Keratinocyte (primary cell): ENCODE measurements around the gene MCF2L2. TPM values are rescaled to one million over a fixed set of nuclear protein-coding genes. Genes with fewer than 3 reads are reported as not detected.
"Not testable (repeated sequence)": the region's sequence is repeated elsewhere in the genome, so short reads cannot be mapped to it uniquely, and the experiment has no call there.

Source experiments
- DNase-seq: peaks from one replicate; pipeline ENCODE4 v3.0.0-alpha.2; 2011; ENCODE audit warnings: low read depth, missing footprints, low spot score
- FAIRE-seq: peaks from 2 replicates; lab custom pipeline; 2011; peaks lifted over from hg19 to GRCh38; lab: Jason Lieb, UNC
- H2AFZ ChIP-seq: 2 replicates; pipeline ENCODE4 v1.6.0; 2012; ENCODE audit warnings: low read length, control low read depth, inconsistent platforms; ENCODE audit not compliant: control insufficient read depth
- H3K27ac ChIP-seq: 2 replicates; pipeline ENCODE4 v1.5.1; 2011; ENCODE audit warnings: low read length; ENCODE audit not compliant: control insufficient read depth, insufficient read depth
- H3K27me3 ChIP-seq: 3 replicates; pipeline ENCODE4 v1.6.0; 2011; ENCODE audit warnings: low read length; ENCODE audit not compliant: control insufficient read depth, insufficient read depth; ENCODE audit errors: extremely low read depth
- H3K36me3 ChIP-seq, 2 experiments: 2 replicates in 1 of 2; 3 replicates in 1 of 2; pipeline ENCODE4 v1.5.1; 2011; ENCODE audit warnings: low read length in 2 of 2, mild to moderate bottlenecking in 1 of 2; ENCODE audit not compliant: control insufficient read depth in 2 of 2, insufficient read depth in 2 of 2; ENCODE audit errors: extremely low read depth in 1 of 2
- H3K4me1 ChIP-seq: 3 replicates; pipeline ENCODE4 v1.5.1; 2011; ENCODE audit warnings: low read length; ENCODE audit not compliant: control insufficient read depth, insufficient read depth; ENCODE audit errors: extremely low read depth
- H3K4me2 ChIP-seq: 3 replicates; pipeline ENCODE4 v1.6.0; 2011; ENCODE audit warnings: low read depth, low read length; ENCODE audit not compliant: control insufficient read depth, insufficient read depth; ENCODE audit errors: extremely low read depth
- H3K4me3 ChIP-seq, 3 experiments: fragments of 200-600 bp in 1 of 3; sonication (generic) in 1 of 3; 2 replicates in 2 of 3; 3 replicates in 1 of 3; pipeline ENCODE4 v1.5.1; 2011 to 2016; ENCODE audit warnings: low read length in 3 of 3, mild to moderate bottlenecking in 3 of 3, control low read depth in 2 of 3, inconsistent platforms in 1 of 3, low read depth in 1 of 3, mixed read lengths in 1 of 3, mixed run types in 1 of 3, moderate library complexity in 1 of 3; ENCODE audit not compliant: control insufficient read depth in 2 of 3, insufficient read depth in 2 of 3; ENCODE audit errors: extremely low read depth in 1 of 3
- H3K79me2 ChIP-seq: 2 replicates; pipeline ENCODE4 v1.6.0; 2012; ENCODE audit warnings: low read length; ENCODE audit not compliant: control insufficient read depth, insufficient read depth
- H3K9ac ChIP-seq: 3 replicates; pipeline ENCODE4 v1.6.0; 2011; ENCODE audit warnings: low read length; ENCODE audit not compliant: control insufficient read depth, insufficient read depth; ENCODE audit errors: extremely low read depth
- H3K9me1 ChIP-seq: 3 replicates; pipeline ENCODE4 v1.6.0; 2011; ENCODE audit warnings: low read length; ENCODE audit not compliant: control insufficient read depth, insufficient read depth; ENCODE audit errors: extremely low read depth
- H3K9me3 ChIP-seq: 2 replicates; pipeline ENCODE4 v1.5.1; 2012; ENCODE audit warnings: low read depth, low read length; ENCODE audit not compliant: control insufficient read depth
- H4K20me1 ChIP-seq: 3 replicates; pipeline ENCODE4 v1.6.0; 2011; ENCODE audit warnings: low read length; ENCODE audit not compliant: control insufficient read depth, insufficient read depth; ENCODE audit errors: extremely low read depth
- CTCF ChIP-seq, 3 experiments: IDR thresholded peaks in 1 of 3; conservative IDR thresholded peaks in 1 of 3; optimal IDR thresholded peaks in 1 of 3; 2 replicates in 2 of 3; 3 replicates in 1 of 3; pipeline versions ENCODE3 to v1.5.1; 2011; ENCODE audit warnings: low read length in 3 of 3, mild to moderate bottlenecking in 3 of 3, moderate library complexity in 2 of 3, control low read depth in 1 of 3, inconsistent platforms in 1 of 3; ENCODE audit not compliant: insufficient read depth in 2 of 3; ENCODE audit errors: extremely low read depth in 1 of 3
- EZH2 ChIP-seq: IDR thresholded peaks from one replicate; pipeline ENCODE4 v1.6.1; 2012; ENCODE audit warnings: inconsistent platforms, mild to moderate bottlenecking, low read length, moderate library complexity
- dilution Hi-C: fragments of 300-500 bp; cut with MboI; formaldehyde crosslinking; loops from one replicate; pipeline ENCODE4 v1.7.0; 2020; ENCODE audit warnings: low sequenced_read_pairs; ENCODE audit not compliant: extremely low pct_ligation_motif_present
- polyA plus RNA-seq, 5 experiments: library from polyadenylated mRNA; depleted of rRNA in 3 of 5; stranded (reverse) in 3 of 5; stranded (forward) in 1 of 5; unstranded in 1 of 5; fragments of >200 nt; gene quantifications; 1 replicate in 1 of 5; 2 replicates in 3 of 5; 3 replicates in 1 of 5; pipeline versions ENCODE4 v1.2.1 to v1.2.3, GENCODE V29; 2011 to 2012; ENCODE audit warnings: missing spikeins in 2 of 5, low read depth in 1 of 5, low replicate concordance in 1 of 5

Gene MCF2L2
- polyA plus RNA-seq, 1 donor (not counting 4 experiments of a cell fraction or from before 2014, with no cell fraction given): 0.26 TPM

GRCh38 chr3:183466575-183466974, 38.2 kb upstream of the MCF2L2 start:
- Histone ChIP-seq H3K9ac (no peak overlapping the region), H3K27ac (no peak overlapping the region), H3K36me3 (no peaks in the 10 kb centered on the region), H3K27me3 (no peaks in the 10 kb centered on the region), H3K4me1 (peaks cover 2% of the 10 kb centered on the region), H3K4me2 (no peak overlapping the region), H3K79me2 (no peaks in the 10 kb centered on the region), H4K20me1 (no peaks in the 10 kb centered on the region), H3K9me1 (no peaks in the 10 kb centered on the region), H3K9me3 (no peaks in the 10 kb centered on the region), H2AFZ (no peak overlapping the region), H3K4me3 (no peak overlapping the region)
- no peak for FAIRE-seq
- no peak for DNase-seq
- TF ChIP-seq EZH2: no peak
- TF ChIP-seq CTCF (optimal IDR thresholded peaks at IDR 0.05 in 1 of 3, IDR thresholded peaks at IDR 0.05 in 1 of 3, conservative IDR thresholded peaks at IDR 0.05 in 1 of 3; ENCODE audit: extremely low read depth in 1 of 3, insufficient read depth in 2 of 3, low read length in 3 of 3): no peak
- dilution Hi-C loops: no loop called here

- H3K27ac ChIP-seq, DNase-seq, H3K4me3 ChIP-seq, H3K9me3 ChIP-seq, H3K79me2 ChIP-seq, H3K4me2 ChIP-seq, FAIRE-seq, H3K9ac ChIP-seq, H3K9me1 ChIP-seq, H4K20me1 ChIP-seq, dilution Hi-C loops, H3K4me1 ChIP-seq, H3K27me3 ChIP-seq, H2AFZ ChIP-seq, H3K36me3 ChIP-seq: not testable (repeated sequence)
Measured at GRCh38 chr3:183465710-183466109, 37.3 kb upstream of the MCF2L2 start.

GRCh38 chr3:183464480-183464879, 36.1 kb upstream of the MCF2L2 start:
- DNase-seq (no peak), FAIRE-seq (no peak)
- no peaks in the 10 kb centered on the region for H3K9me1 ChIP-seq
- no peak overlapping the region for H3K4me3 ChIP-seq
- no peaks in the 10 kb centered on the region for H4K20me1 ChIP-seq
- no peaks in the 10 kb centered on the region for H3K27me3 ChIP-seq
- no peak overlapping the region for H3K4me2 ChIP-seq
- H3K9me3 ChIP-seq: no peaks in the 10 kb centered on the region
- peaks cover 2% of the 10 kb centered on the region for H3K4me1 ChIP-seq
- no peak overlapping the region for H3K27ac ChIP-seq
- TF ChIP-seq EZH2: no peak
- no peak for TF ChIP-seq CTCF (optimal IDR thresholded peaks at IDR 0.05 in 1 of 3, IDR thresholded peaks at IDR 0.05 in 1 of 3, conservative IDR thresholded peaks at IDR 0.05 in 1 of 3; ENCODE audit: extremely low read depth in 1 of 3, insufficient read depth in 2 of 3, low read length in 3 of 3)
- H2AFZ ChIP-seq: no peak overlapping the region
- H3K79me2 ChIP-seq: no peaks in the 10 kb centered on the region
- H3K36me3 ChIP-seq: no peaks in the 10 kb centered on the region
- no peak overlapping the region for H3K9ac ChIP-seq
- dilution Hi-C loops: no loop called here
